ENCODE data around the gene IKZF1.

DNA sequence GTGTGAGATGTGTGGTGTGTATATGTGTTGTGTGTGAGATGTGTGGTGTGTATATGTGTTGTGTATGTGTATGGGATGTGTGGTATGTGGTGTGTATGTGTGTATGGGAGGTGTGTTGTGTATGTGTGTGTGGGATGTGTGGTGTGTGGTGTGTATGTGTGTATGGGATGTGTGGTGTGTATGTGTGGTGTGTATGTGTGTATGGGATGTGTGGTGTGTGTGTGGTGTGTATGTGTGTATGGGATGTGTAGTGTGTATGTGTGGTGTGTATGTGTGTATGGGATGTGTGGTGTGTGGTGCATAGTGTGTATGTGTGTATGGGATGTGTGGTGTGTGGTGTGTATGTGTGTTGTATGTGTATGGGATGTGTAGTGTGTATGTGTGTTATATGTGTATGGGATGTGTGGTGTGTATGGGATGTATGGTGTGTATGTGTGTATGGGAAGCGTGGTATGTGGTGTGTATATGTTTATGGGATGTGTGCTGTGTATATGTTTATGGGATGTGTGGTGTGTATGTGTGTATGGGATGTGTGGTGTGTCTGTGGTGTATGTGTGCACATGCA lies 30.8 kb downstream of the IKZF1 start:
- TF ChIP-seq, protein P1, sequence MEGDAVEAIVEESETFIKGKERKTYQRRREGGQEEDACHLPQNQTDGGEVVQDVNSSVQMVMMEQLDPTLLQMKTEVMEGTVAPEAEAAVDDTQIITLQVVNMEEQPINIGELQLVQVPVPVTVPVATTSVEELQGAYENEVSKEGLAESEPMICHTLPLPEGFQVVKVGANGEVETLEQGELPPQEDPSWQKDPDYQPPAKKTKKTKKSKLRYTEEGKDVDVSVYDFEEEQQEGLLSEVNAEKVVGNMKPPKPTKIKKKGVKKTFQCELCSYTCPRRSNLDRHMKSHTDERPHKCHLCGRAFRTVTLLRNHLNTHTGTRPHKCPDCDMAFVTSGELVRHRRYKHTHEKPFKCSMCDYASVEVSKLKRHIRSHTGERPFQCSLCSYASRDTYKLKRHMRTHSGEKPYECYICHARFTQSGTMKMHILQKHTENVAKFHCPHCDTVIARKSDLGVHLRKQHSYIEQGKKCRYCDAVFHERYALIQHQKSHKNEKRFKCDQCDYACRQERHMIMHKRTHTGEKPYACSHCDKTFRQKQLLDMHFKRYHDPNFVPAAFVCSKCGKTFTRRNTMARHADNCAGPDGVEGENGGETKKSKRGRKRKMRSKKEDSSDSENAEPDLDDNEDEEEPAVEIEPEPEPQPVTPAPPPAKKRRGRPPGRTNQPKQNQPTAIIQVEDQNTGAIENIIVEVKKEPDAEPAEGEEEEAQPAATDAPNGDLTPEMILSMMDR (IDR thresholded peaks at IDR 0.05), result no peak
- no peak for TF ChIP-seq POLR2A (IDR thresholded peaks at IDR 0.05)
